Trophoblast cell (in vitro differentiated cells and primary cell): ENCODE results near the gene KRT33B.
"Not testable (repeated sequence)": the region's sequence is repeated elsewhere in the genome, so short reads cannot be mapped to it uniquely, and the experiment has no call there.

ENCODE experiments used
- DNase-seq, 2 donors: peaks; one replicate each; pipeline ENCODE4 v3.0.0-alpha.2; 2016
- H2AFZ ChIP-seq: 2 replicates; pipeline ENCODE4 v1.6.1; 2013; ENCODE audit warnings: low read length, moderate library complexity, mild to moderate bottlenecking; ENCODE audit not compliant: insufficient read depth, poor library complexity
- H2AK5ac ChIP-seq: 2 replicates; pipeline ENCODE4 v1.6.1; 2013; ENCODE audit warnings: mild to moderate bottlenecking, low read length
- H2BK120ac ChIP-seq: 2 replicates; pipeline ENCODE4 v1.6.1; 2013; ENCODE audit warnings: low read length, mild to moderate bottlenecking, moderate library complexity; ENCODE audit not compliant: insufficient read depth, poor library complexity
- H2BK12ac ChIP-seq: 2 replicates; pipeline ENCODE4 v1.6.1; 2013; ENCODE audit warnings: mild to moderate bottlenecking, low read length, moderate library complexity
- H2BK5ac ChIP-seq: 2 replicates; pipeline ENCODE4 v1.6.1; 2013; ENCODE audit warnings: low read length, low read depth, moderate library complexity, mild to moderate bottlenecking; ENCODE audit not compliant: poor library complexity
- H3K14ac ChIP-seq: 2 replicates; pipeline ENCODE4 v1.6.1; 2013; ENCODE audit warnings: mild to moderate bottlenecking, low read length
- H3K18ac ChIP-seq: 2 replicates; pipeline ENCODE4 v1.6.1; 2013; ENCODE audit warnings: mild to moderate bottlenecking, low read length
- H3K23ac ChIP-seq: 2 replicates; pipeline ENCODE4 v1.6.1; 2013; ENCODE audit warnings: low read length
- H3K27ac ChIP-seq: 2 replicates; pipeline ENCODE4 v1.5.1; 2013; ENCODE audit warnings: low read depth, mild to moderate bottlenecking, inconsistent platforms, low read length, moderate library complexity
- H3K27me3 ChIP-seq: 2 replicates; pipeline ENCODE4 v1.6.1; 2013; ENCODE audit warnings: inconsistent platforms, mild to moderate bottlenecking, low read length, moderate library complexity; ENCODE audit not compliant: insufficient read depth
- H3K36me3 ChIP-seq, 2 experiments: 1 replicate in 1 of 2; 2 replicates in 1 of 2; pipeline ENCODE4 v1.6.1; 2013; ENCODE audit warnings: low read length in 2 of 2, mild to moderate bottlenecking in 2 of 2, moderate library complexity in 1 of 2; ENCODE audit not compliant: insufficient read depth in 2 of 2, control insufficient read depth in 1 of 2
- H3K4ac ChIP-seq: 2 replicates; pipeline ENCODE4 v1.6.1; 2013; ENCODE audit warnings: low read depth, mild to moderate bottlenecking, low read length, moderate library complexity
- H3K4me1 ChIP-seq, 2 experiments: 1 replicate in 1 of 2; 2 replicates in 1 of 2; pipeline ENCODE4 v1.6.1; 2013; ENCODE audit warnings: low read length in 2 of 2, mild to moderate bottlenecking in 2 of 2, moderate library complexity in 1 of 2; ENCODE audit not compliant: insufficient read depth in 2 of 2, control insufficient read depth in 1 of 2
- H3K4me2 ChIP-seq: 2 replicates; pipeline ENCODE4 v1.6.1; 2013; ENCODE audit warnings: inconsistent platforms, mild to moderate bottlenecking, low read length, moderate library complexity
- H3K4me3 ChIP-seq: 2 replicates; pipeline ENCODE4 v1.5.1; 2013; ENCODE audit warnings: mild to moderate bottlenecking, low read depth, low read length, inconsistent platforms
- H3K79me1 ChIP-seq: one replicate; pipeline ENCODE4 v1.6.1; 2013; ENCODE audit warnings: low read length
- H3K79me2 ChIP-seq: 2 replicates; pipeline ENCODE4 v1.6.1; 2013; ENCODE audit warnings: low read length, mild to moderate bottlenecking; ENCODE audit not compliant: control insufficient read depth, insufficient read depth, poor library complexity
- H3K9ac ChIP-seq: 2 replicates; pipeline ENCODE4 v1.6.1; 2013; ENCODE audit warnings: mild to moderate bottlenecking, low read length
- H3K9me3 ChIP-seq: 2 replicates; pipeline ENCODE4 v1.6.1; 2013; ENCODE audit warnings: low read depth, mild to moderate bottlenecking, control low read depth, inconsistent platforms, low read length; ENCODE audit not compliant: insufficient read depth
- H4K12ac ChIP-seq: 2 replicates; pipeline ENCODE4 v1.6.1; 2013; ENCODE audit warnings: low read depth, mild to moderate bottlenecking, low read length, moderate library complexity
- H4K8ac ChIP-seq: 2 replicates; pipeline ENCODE4 v1.6.1; 2013; ENCODE audit warnings: low read depth, mild to moderate bottlenecking, low read length, moderate library complexity
- H4K91ac ChIP-seq: one replicate; pipeline ENCODE4 v1.6.1; 2013; ENCODE audit warnings: low read depth, mild to moderate bottlenecking, low read length, moderate library complexity
- WGBS: extraction: QIAGEN DNeasy Blood & Tissue Kit; methylation state at CpG from one replicate; pipeline ENCODE4 v1.1.7; 2013; ENCODE audit warnings: missing lambda C conversion rate; ENCODE audit not compliant: insufficient read length, insufficient coverage; ENCODE audit errors: extremely low coverage; 5-methylcytosine and 5-hydroxymethylcytosine counted together

The KRT33B gene

DNA sequence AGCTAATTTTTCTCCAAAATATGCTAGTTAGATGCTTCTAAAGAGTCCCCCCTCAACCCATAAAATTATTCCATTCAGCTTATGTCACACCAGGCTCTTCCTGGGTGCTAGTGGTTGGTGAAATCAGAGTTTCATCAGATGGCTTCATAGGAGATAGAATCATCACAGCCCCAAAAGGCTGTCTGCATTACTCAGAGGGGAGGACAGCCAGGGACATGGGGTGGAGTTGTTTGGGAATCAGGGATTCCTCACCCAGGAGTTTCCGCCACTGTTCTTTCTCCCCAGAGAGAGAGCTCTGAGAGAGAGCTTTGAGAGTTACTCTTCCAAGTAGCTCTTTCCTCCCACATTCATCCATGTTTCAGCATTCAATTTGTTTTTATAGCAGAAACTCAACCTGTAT lies 12.8 kb upstream of the KRT33B start:
- no peak overlapping the region for H3K14ac ChIP-seq
- no peak overlapping the region for H4K91ac ChIP-seq
- H3K79me2 ChIP-seq, result no peaks in the 10 kb centered on the region
- no peaks in the 10 kb centered on the region for H3K27me3 ChIP-seq
- DNase-seq, result peak in 1 of 2 donors; percentile 21
- no peak overlapping the region for H3K4me2 ChIP-seq
- no peak overlapping the region for H2BK120ac ChIP-seq
- H2AK5ac ChIP-seq, result no peak overlapping the region
- no peak overlapping the region for H3K18ac ChIP-seq
- H4K8ac ChIP-seq, result no peak overlapping the region
- H3K9me3 ChIP-seq, result peaks cover 3% of the 10 kb centered on the region
- WGBS, result no CpG with 5 or more reads among the region's 1 CpG
- no peaks in the 10 kb centered on the region for H3K36me3 ChIP-seq
- H2AFZ ChIP-seq, result no peak overlapping the region
- H2BK5ac ChIP-seq, result no peak overlapping the region
- H3K4ac ChIP-seq, result no peak overlapping the region
- H3K4me1 ChIP-seq, result peaks cover 3 to 7% of the 10 kb centered on the region in 2 experiments
- no peak overlapping the region for H2BK12ac ChIP-seq
- H3K79me1 ChIP-seq, result no peaks in the 10 kb centered on the region
- no peak overlapping the region for H4K12ac ChIP-seq
- no peak overlapping the region for H3K27ac ChIP-seq
- no peak overlapping the region for H3K23ac ChIP-seq
- no peak overlapping the region for H3K9ac ChIP-seq
- H3K4me3 ChIP-seq, result no peak overlapping the region

DNA sequence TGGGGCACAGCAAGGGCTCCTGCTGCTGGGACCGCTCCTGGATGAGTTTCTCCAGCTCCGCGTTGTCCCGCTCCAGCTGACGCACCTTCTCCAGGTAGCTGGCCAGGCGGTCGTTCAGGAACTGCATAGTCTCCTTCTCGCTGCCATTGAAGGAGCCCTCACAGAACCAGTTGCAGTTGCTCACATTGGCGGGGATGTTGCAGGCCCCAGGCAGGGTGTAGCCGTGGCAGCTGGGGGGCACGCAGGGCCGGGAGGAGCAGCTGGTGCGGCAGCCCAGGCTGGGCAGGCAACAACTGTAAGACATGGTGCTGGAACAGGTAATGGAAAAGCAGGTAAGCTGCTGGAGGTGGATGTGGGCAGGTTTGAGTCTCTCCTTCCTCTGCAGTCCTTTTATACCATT lies 12.3 kb upstream of the KRT33B start, which contains the start of gene KRT34:
Gene KRT34 (minus strand): TSS at position 364 of the 400 bp plus-strand sequence. CDS start 60 bp downstream, at position 304.
- H4K12ac ChIP-seq, H3K23ac ChIP-seq, H3K18ac ChIP-seq, H3K4me2 ChIP-seq, H3K4me1 ChIP-seq, H2BK5ac ChIP-seq, H4K91ac ChIP-seq, H3K14ac ChIP-seq, H3K4ac ChIP-seq, H3K79me2 ChIP-seq, H2BK12ac ChIP-seq, H3K27ac ChIP-seq, H3K27me3 ChIP-seq, H4K8ac ChIP-seq, H2AFZ ChIP-seq, H3K79me1 ChIP-seq, H3K9me3 ChIP-seq, H3K9ac ChIP-seq, H3K4me3 ChIP-seq, H2BK120ac ChIP-seq, H2AK5ac ChIP-seq, DNase-seq, H3K36me3 ChIP-seq: not testable (repeated sequence)
- WGBS, result no CpG with 5 or more reads among the region's 13 CpGs

DNA sequence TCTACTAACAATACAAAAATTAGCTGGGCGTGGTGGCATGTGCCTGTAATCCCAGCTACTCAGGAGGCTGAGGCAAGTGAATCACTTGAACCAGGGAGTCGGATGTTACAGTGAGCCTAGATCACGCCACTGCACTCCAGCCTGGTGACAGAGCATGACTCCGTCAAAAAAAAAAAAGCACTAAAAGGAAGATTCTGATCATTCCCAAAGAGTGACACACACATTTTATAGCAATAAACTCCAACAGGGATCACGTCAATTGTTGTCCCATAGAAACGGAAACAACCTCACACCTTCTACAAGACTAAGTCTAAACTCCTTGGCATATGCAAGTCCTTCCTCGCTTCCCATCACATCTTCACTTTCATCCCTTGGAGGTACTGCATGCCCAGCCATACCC lies 10.5 kb upstream of the KRT33B start:
- H2BK120ac ChIP-seq, H3K79me2 ChIP-seq, H3K27ac ChIP-seq, H3K9me3 ChIP-seq, H3K14ac ChIP-seq, H4K12ac ChIP-seq, H3K18ac ChIP-seq, H3K23ac ChIP-seq, H3K27me3 ChIP-seq, H4K8ac ChIP-seq, H2AK5ac ChIP-seq, H3K4me1 ChIP-seq, H3K36me3 ChIP-seq, H3K79me1 ChIP-seq, H3K9ac ChIP-seq, H2BK5ac ChIP-seq, H2BK12ac ChIP-seq, H4K91ac ChIP-seq, H3K4ac ChIP-seq, H3K4me2 ChIP-seq, H2AFZ ChIP-seq, H3K4me3 ChIP-seq: not testable (repeated sequence)
- WGBS, result no CpG with 5 or more reads among the region's 7 CpGs
- DNase-seq, result peak; percentile 47 to 78

DNA sequence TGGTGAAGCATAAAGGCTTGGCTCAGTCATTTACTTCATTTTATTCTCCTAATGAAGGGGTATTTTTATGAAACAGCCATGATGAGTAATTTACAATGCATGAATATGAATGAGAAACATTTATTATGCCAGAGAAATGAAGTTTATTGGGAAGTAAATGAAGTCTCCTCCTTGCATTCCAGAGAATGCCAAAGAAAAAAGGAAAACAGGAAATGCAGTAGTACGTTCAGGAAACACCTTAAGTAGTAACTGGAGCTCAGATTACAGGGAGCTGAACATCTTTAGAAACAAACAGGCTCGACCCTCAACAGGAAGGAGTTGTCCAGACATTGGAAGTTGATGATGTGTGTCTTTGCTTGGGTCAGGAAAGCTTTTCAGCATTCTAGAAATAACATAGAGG lies 7.9 kb upstream of the KRT33B start:
- no peak for DNase-seq
- H2AFZ ChIP-seq, result no peak overlapping the region
- no CpG with 5 or more reads among the region's 2 CpGs for WGBS

More for the DNA sequence above, 7.9 kb upstream of the KRT33B start:
- Histone ChIP-seq H3K9me3 (peaks cover 3% of the 10 kb centered on the region), H2BK120ac (no peak overlapping the region), H4K12ac (no peak overlapping the region), H2BK12ac (no peak overlapping the region), H3K18ac (no peak overlapping the region), H3K79me1 (no peaks in the 10 kb centered on the region), H3K27ac (no peak overlapping the region), H2AK5ac (no peak overlapping the region), H2BK5ac (no peak overlapping the region), H3K9ac (no peak overlapping the region), H3K23ac (no peak overlapping the region), H3K4me2 (no peak overlapping the region), H3K79me2 (no peaks in the 10 kb centered on the region), H3K14ac (no peak overlapping the region), H3K36me3 (no peaks in the 10 kb centered on the region), H4K8ac (no peak overlapping the region), H3K4me3 (no peak overlapping the region), H3K4me1 (peaks cover 3 to 6% of the 10 kb centered on the region in 2 experiments), H4K91ac (no peak overlapping the region), H3K4ac (no peak overlapping the region), H3K27me3 (no peaks in the 10 kb centered on the region)
